NOMO-1 treated with DMSO at 0.1 percent for 48 hours (cell line): ENCODE data around the gene SLAIN2.

ENCODE experiments used
- DNase-seq: peaks from one replicate; lab custom pipeline; 2025; ENCODE audit not compliant: unreplicated experiment; lab: John Stamatoyannopoulos, UW

SLAIN2 gene

GRCh38 chr4:48334236-48334635 lies 7.1 kb upstream of the SLAIN2 start:
- DNase-seq, result no peak

- no peak for DNase-seq
Measured at GRCh38 chr4:48334900-48335384, 6.4 kb upstream of the SLAIN2 start.

GRCh38 chr4:48336146-48336870 lies 5.0 kb upstream of the SLAIN2 start:
- DNase-seq, result no peak

- peak; percentile 63 for DNase-seq
Measured at GRCh38 chr4:48337731-48338130, 3.6 kb upstream of the SLAIN2 start.

GRCh38 chr4:48339642-48340041 lies 1.7 kb upstream of the SLAIN2 start:
- DNase-seq, result no peak

GRCh38 chr4:48340276-48340964 lies 909 bp upstream of the SLAIN2 start:
- DNase-seq, result peak; percentile 71

GRCh38 chr4:48341776-48342605 lies 662 bp downstream of the SLAIN2 start:
- DNase-seq, result peak; percentile 32

GRCh38 chr4:48342606-48342880 lies 1.2 kb downstream of the SLAIN2 start:
- DNase-seq, result no peak

- no peak for DNase-seq
Measured at GRCh38 chr4:48343035-48343434, 1.7 kb downstream of the SLAIN2 start.

GRCh38 chr4:48343551-48343950 lies 2.2 kb downstream of the SLAIN2 start:
- DNase-seq, result no peak

- no peak for DNase-seq
Measured at GRCh38 chr4:48345542-48345941, 4.2 kb downstream of the SLAIN2 start.

GRCh38 chr4:48346594-48346993 lies 5.3 kb downstream of the SLAIN2 start:
- DNase-seq, result no peak

GRCh38 chr4:48347282-48347921 lies 6.1 kb downstream of the SLAIN2 start:
- no peak for DNase-seq

GRCh38 chr4:48350871-48351270 lies 9.5 kb downstream of the SLAIN2 start:
- no peak for DNase-seq

- DNase-seq, result no peak
Measured at GRCh38 chr4:48352793-48353192, 11.5 kb downstream of the SLAIN2 start.

GRCh38 chr4:48356355-48356754 lies 15.0 kb downstream of the SLAIN2 start:
- no peak for DNase-seq

GRCh38 chr4:48360285-48361011 lies 19.1 kb downstream of the SLAIN2 start:
- DNase-seq, result no peak

- peak; percentile 6 for DNase-seq
Measured at GRCh38 chr4:48361012-48361400, 19.7 kb downstream of the SLAIN2 start.

- DNase-seq, result no peak
Measured at GRCh38 chr4:48366611-48367010, 25.3 kb downstream of the SLAIN2 start.

GRCh38 chr4:48367016-48367415 lies 25.7 kb downstream of the SLAIN2 start:
- no peak for DNase-seq

GRCh38 chr4:48368389-48368788 lies 27.1 kb downstream of the SLAIN2 start:
- DNase-seq, result no peak
